GM23338 (cell line): ENCODE measurements around the gene USP20. TPM values are rescaled to one million over a fixed set of nuclear protein-coding genes. Genes with fewer than 3 reads are reported as not detected.

Experiments
- ATAC-seq: fragments of 200-7000 bp; cut with Tn5 transposase; 3 replicates; pipeline ENCODE4 v1.9.1; 2020
- DNase-seq: peaks from one replicate; pipeline ENCODE4 v3.0.0-alpha.2; 2015; ENCODE audit warnings: low spot score
- H2AFZ ChIP-seq: fragments of 200-600 bp; sonication (generic); 2 replicates; pipeline ENCODE4 v1.8.0; 2016; ENCODE audit warnings: antibody characterized with exemption, mild to moderate bottlenecking, moderate library complexity
- H3F3A ChIP-seq: fragments of 200-600 bp; sonication (generic); replicated peaks from 2 replicates; pipeline ENCODE4 v1.8.0; 2017; ENCODE audit warnings: antibody characterized with exemption, mixed run types, low read depth
- H3K27ac ChIP-seq: fragments of 200-600 bp; sonication (generic); 2 replicates; pipeline ENCODE4 v1.6.1; 2016; ENCODE audit warnings: low read depth
- H3K27me3 ChIP-seq: fragments of 200-600 bp; sonication (generic); 2 replicates; pipeline ENCODE4 v1.8.0; 2016; ENCODE audit warnings: mild to moderate bottlenecking, mixed run types, moderate library complexity; ENCODE audit not compliant: insufficient read depth
- H3K36me3 ChIP-seq: fragments of 200-600 bp; sonication (generic); 2 replicates; pipeline ENCODE4 v1.8.0; 2016; ENCODE audit warnings: mild to moderate bottlenecking; ENCODE audit not compliant: insufficient read depth
- H3K4me1 ChIP-seq: fragments of 200-600 bp; sonication (generic); 2 replicates; pipeline ENCODE4 v1.8.0; 2016; ENCODE audit warnings: mild to moderate bottlenecking, moderate library complexity; ENCODE audit not compliant: insufficient read depth
- H3K4me2 ChIP-seq: fragments of 200-600 bp; sonication (generic); 2 replicates; pipeline ENCODE4 v1.7.1; 2017; ENCODE audit warnings: mixed run types
- H3K4me3 ChIP-seq: fragments of 200-600 bp; sonication (generic); 2 replicates; pipeline ENCODE4 v1.6.1; 2016; ENCODE audit warnings: mixed run types
- H3K79me2 ChIP-seq: fragments of 200-600 bp; sonication (generic); replicated peaks from 2 replicates; pipeline ENCODE4 v1.8.0; 2017; ENCODE audit warnings: mild to moderate bottlenecking; ENCODE audit not compliant: insufficient read depth
- H3K9me2 ChIP-seq: fragments of 200-600 bp; sonication (generic); 2 replicates; pipeline ENCODE4 v1.8.0; 2017; ENCODE audit not compliant: insufficient read depth
- H4K20me1 ChIP-seq: fragments of 200-600 bp; sonication (generic); replicated peaks from 2 replicates; pipeline ENCODE4 v1.8.0; 2017; ENCODE audit warnings: mild to moderate bottlenecking; ENCODE audit not compliant: insufficient read depth
- H3K27ac Mint-ChIP-seq: 2 replicates; pipeline ENCODE4 v1.8.0; 2020; ENCODE audit warnings: inconsistent platforms, mild to moderate bottlenecking, moderate library complexity, mixed read lengths
- H3K27me3 Mint-ChIP-seq: 3 replicates; pipeline ENCODE4 v1.8.0; 2022; ENCODE audit warnings: low read depth, mild to moderate bottlenecking, moderate library complexity, mixed read lengths, inconsistent platforms; ENCODE audit not compliant: insufficient read depth, poor library complexity
- H3K36me3 Mint-ChIP-seq: 3 replicates; pipeline ENCODE4 v1.8.0; 2021; ENCODE audit warnings: low read depth, mild to moderate bottlenecking, inconsistent platforms, moderate library complexity, mixed read lengths
- H3K4me1 Mint-ChIP-seq: 3 replicates; pipeline ENCODE4 v1.8.0; 2020; ENCODE audit warnings: mild to moderate bottlenecking, inconsistent platforms, mixed read lengths
- H3K4me3 Mint-ChIP-seq: 3 replicates; pipeline ENCODE4 v1.8.0; 2021; ENCODE audit warnings: moderate library complexity, mild to moderate bottlenecking, inconsistent platforms, mixed read lengths
- H3K9me3 Mint-ChIP-seq: 3 replicates; pipeline ENCODE4 v1.8.0; 2020; ENCODE audit warnings: moderate library complexity, mild to moderate bottlenecking, inconsistent platforms, mixed read lengths
- CREB1 ChIP-seq: fragments of 250-450 bp; sonication (Bioruptor Pico); IDR thresholded peaks from 2 replicates; pipeline ENCODE4 v1.5.0; 2020; ENCODE audit warnings: low read depth, mild to moderate bottlenecking, moderate library complexity
- ETS1 ChIP-seq: IDR thresholded peaks from 2 replicates; pipeline ENCODE4 v1.6.1; 2016; ENCODE audit warnings: antibody characterized with exemption
- EZH2phosphoT487 ChIP-seq: fragments of 200-600 bp; sonication (generic); IDR thresholded peaks from one replicate; pipeline ENCODE4 v1.8.1; 2018; ENCODE audit warnings: antibody characterized with exemption; ENCODE audit not compliant: unreplicated experiment
- POLR2AphosphoS5 ChIP-seq: IDR thresholded peaks from 2 replicates; pipeline ENCODE4 v1.6.1; 2016; ENCODE audit warnings: antibody characterized with exemption, low read depth
- STAT1 ChIP-seq: IDR thresholded peaks from one replicate; pipeline ENCODE4 v1.6.1; 2016; ENCODE audit warnings: antibody characterized with exemption; ENCODE audit not compliant: unreplicated experiment
- ZNF331 ChIP-seq: fragments of 250-450 bp; sonication (Bioruptor Pico); IDR thresholded peaks from 2 replicates; pipeline ENCODE4 v1.5.0; 2020; ENCODE audit warnings: low read depth, mild to moderate bottlenecking, moderate library complexity
- polyA plus RNA-seq: library from polyadenylated mRNA; unstranded; fragments of >200 nt; fragmentation: Nextera tagmentation; extraction: Ambion mirVana; gene quantifications from 2 replicates; pipeline ENCODE4 v1.2.1, GENCODE V29; 2016
- total RNA-seq: library from RNA; depleted of rRNA; stranded (reverse); fragments of >200 nt; shearing (Covaris generic); gene quantifications from 2 replicates; pipeline ENCODE4 v1.2.3, GENCODE V29; 2014
- TF ChIP-seq, protein P1 (sequence below), 2 experiments: fragments of 200-600 bp in 1 of 2; sonication (generic) in 1 of 2; conservative IDR thresholded peaks; 2 replicates each; pipeline versions ENCODE4 v1.5.1 to v1.6.1; 2016 to 2017; ENCODE audit warnings: antibody characterized with exemption in 2 of 2, low read depth in 2 of 2, mild to moderate bottlenecking in 2 of 2, moderate library complexity in 1 of 2

Gene USP20
- total and polyA plus RNA-seq, 2 experiments from 2014 or later: 10.4 to 13.0 TPM

DNA sequence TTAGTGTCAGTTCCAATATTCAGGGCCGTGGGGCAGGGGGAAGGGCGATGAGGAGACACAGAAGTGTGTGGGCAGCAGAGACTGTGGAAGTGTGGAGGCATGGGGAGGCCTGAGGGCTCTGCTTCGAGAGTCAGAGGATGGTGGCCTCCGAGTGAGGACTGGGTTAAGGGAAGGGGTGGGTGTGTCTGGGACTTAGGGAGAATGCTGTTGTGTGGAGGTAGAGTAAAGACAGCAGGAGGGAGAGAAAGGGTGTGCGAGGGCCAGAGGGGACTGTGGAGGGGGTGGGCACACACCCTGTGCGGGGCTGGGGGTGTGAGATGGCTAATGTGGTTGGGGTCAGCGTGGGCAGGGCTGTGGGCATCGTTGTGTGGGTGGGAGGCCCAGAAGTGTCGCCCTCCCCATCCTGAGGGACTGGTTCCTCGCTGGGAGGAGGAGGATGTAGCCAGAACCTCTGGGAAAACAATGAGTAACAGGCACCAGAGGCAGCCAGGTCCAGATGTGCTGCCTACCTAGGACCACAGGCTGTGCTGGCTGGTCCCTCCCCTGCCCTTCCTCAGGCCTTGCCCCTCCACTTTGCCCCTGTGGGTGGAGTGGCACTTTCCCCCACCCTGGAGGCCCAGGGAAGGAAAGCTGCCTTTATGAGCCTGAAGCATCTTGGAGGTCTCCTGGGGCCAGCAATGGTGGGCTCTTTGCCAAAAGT is 4.2 kb downstream of the USP20 start:
- Mint-ChIP-seq H3K36me3 (no peaks in the 10 kb centered on the region), H3K4me3 (no peak overlapping the region), H3K27ac (no peak overlapping the region), H3K27me3 (peaks cover 11% of the 10 kb centered on the region), H3K9me3 (no peaks in the 10 kb centered on the region; the same call in 2 of the 3 replicates), H3K4me1 (peaks cover 52% of the 10 kb centered on the region)
- H3F3A ChIP-seq: peaks cover 9% of the 10 kb centered on the region; the same call in 1 of the 2 replicates
- no peak for TF ChIP-seq STAT1
- H3K27me3 ChIP-seq: no peaks in the 10 kb centered on the region
- no peak overlapping the region for H3K4me2 ChIP-seq
- H2AFZ ChIP-seq: no peak overlapping the region
- H3K27ac ChIP-seq: no peak overlapping the region
- no peak for DNase-seq
- ATAC-seq: no peak
- no peak overlapping the region for H3K4me3 ChIP-seq
- H3K9me2 ChIP-seq: no peaks in the 10 kb centered on the region
- H3K36me3 ChIP-seq: no peaks in the 10 kb centered on the region
- no peaks in the 10 kb centered on the region for H4K20me1 ChIP-seq
- H3K4me1 ChIP-seq: peaks cover 37% of the 10 kb centered on the region
- peaks cover 4% of the 10 kb centered on the region for H3K79me2 ChIP-seq

- H3K9me2 ChIP-seq: no peaks in the 10 kb centered on the region
- H2AFZ ChIP-seq: no peak overlapping the region
- no peak overlapping the region for H3K4me3 ChIP-seq
- H3K79me2 ChIP-seq: no peaks in the 10 kb centered on the region; the same call in 1 of the 2 replicates
- Mint-ChIP-seq H3K27ac (no peak overlapping the region), H3K9me3 (no peaks in the 10 kb centered on the region; the same call in 2 of the 3 replicates), H3K27me3 (peaks cover 11% of the 10 kb centered on the region), H3K4me1 (peaks cover 52% of the 10 kb centered on the region), H3K4me3 (no peak overlapping the region; the same call in 2 of the 3 replicates), H3K36me3 (no peaks in the 10 kb centered on the region)
- DNase-seq (no peak), ATAC-seq (no peak)
- H4K20me1 ChIP-seq: no peaks in the 10 kb centered on the region
- no peak overlapping the region for H3K27ac ChIP-seq
- H3F3A ChIP-seq: peaks cover 5% of the 10 kb centered on the region; the same call in 1 of the 2 replicates
- H3K4me1 ChIP-seq: peaks cover 37% of the 10 kb centered on the region
- no peaks in the 10 kb centered on the region for H3K36me3 ChIP-seq
- H3K4me2 ChIP-seq: no peak overlapping the region
- no peaks in the 10 kb centered on the region for H3K27me3 ChIP-seq
- TF ChIP-seq, protein P1, sequence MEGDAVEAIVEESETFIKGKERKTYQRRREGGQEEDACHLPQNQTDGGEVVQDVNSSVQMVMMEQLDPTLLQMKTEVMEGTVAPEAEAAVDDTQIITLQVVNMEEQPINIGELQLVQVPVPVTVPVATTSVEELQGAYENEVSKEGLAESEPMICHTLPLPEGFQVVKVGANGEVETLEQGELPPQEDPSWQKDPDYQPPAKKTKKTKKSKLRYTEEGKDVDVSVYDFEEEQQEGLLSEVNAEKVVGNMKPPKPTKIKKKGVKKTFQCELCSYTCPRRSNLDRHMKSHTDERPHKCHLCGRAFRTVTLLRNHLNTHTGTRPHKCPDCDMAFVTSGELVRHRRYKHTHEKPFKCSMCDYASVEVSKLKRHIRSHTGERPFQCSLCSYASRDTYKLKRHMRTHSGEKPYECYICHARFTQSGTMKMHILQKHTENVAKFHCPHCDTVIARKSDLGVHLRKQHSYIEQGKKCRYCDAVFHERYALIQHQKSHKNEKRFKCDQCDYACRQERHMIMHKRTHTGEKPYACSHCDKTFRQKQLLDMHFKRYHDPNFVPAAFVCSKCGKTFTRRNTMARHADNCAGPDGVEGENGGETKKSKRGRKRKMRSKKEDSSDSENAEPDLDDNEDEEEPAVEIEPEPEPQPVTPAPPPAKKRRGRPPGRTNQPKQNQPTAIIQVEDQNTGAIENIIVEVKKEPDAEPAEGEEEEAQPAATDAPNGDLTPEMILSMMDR (conservative IDR thresholded peaks at IDR 0.05; ENCODE audit: low read depth in 2 of 2): no peak
- TF ChIP-seq ETS1: no peak
Observed at GRCh38 chr9:129840034-129840433, 4.8 kb downstream of the USP20 start.

DNA sequence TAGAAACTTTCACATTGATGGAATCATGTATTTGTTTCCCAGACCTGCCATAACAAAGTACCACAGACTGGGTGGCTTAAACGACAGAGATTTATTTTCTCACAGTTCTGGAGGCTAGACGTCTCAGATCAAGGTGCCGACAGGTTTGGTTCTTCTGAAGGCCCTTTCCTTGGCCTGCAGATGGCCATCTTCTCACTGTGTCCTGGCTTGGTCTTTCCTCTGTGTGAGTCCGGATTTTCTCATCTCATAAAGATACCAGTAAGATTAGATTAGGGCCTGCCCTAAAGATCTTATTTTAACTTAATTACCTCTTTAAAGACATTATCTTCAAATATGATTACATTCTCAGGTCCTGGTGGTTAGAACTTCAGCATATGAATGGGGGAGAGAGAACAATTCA is 5.8 kb downstream of the USP20 start:
- Histone ChIP-seq H3K79me2 (no peaks in the 10 kb centered on the region; the same call in 1 of the 2 replicates), H3K4me1 (peaks cover 35% of the 10 kb centered on the region), H3K4me3 (no peak overlapping the region), H3K27me3 (no peaks in the 10 kb centered on the region), H2AFZ (no peak overlapping the region), H4K20me1 (no peaks in the 10 kb centered on the region), H3K27ac (no peak overlapping the region), H3K9me2 (no peaks in the 10 kb centered on the region), H3F3A (peaks cover 5% of the 10 kb centered on the region; the same call in 1 of the 2 replicates), H3K36me3 (no peaks in the 10 kb centered on the region), H3K4me2 (no peak overlapping the region)
- Mint-ChIP-seq H3K36me3 (no peaks in the 10 kb centered on the region), H3K4me3 (no peak overlapping the region; the same call in 2 of the 3 replicates), H3K27me3 (peaks cover 8% of the 10 kb centered on the region), H3K9me3 (no peaks in the 10 kb centered on the region), H3K27ac (no peak overlapping the region), H3K4me1 (peaks cover 52% of the 10 kb centered on the region)
- DNase-seq: no peak
- no peak for ATAC-seq
- TF ChIP-seq, protein P1 (conservative IDR thresholded peaks at IDR 0.05; ENCODE audit: low read depth in 2 of 2): no peak
- TF ChIP-seq CREB1 (CRISPR knock-in tag) (no peak), POLR2AphosphoS5 (no peak), EZH2phosphoT487 (no peak), ZNF331 (CRISPR knock-in tag) (no peak), STAT1 (no peak), ETS1 (no peak)
